DOHH2 (cell line): ENCODE data around the gene NDUFAF2.

Experiments
- H3F3A ChIP-seq: fragments of 200-600 bp; sonication (generic), shearing (Covaris generic); 2 replicates; pipeline ENCODE4 v1.6.0; 2016; ENCODE audit warnings: antibody characterized with exemption, mild to moderate bottlenecking; ENCODE audit not compliant: control insufficient read depth, insufficient read depth
- H3K27ac ChIP-seq: fragments of 200-600 bp; sonication (generic); 2 replicates; pipeline ENCODE4 v1.5.1; 2014; ENCODE audit warnings: low read depth, mild to moderate bottlenecking, low read length, moderate library complexity
- H3K27me3 ChIP-seq: fragments of 200-600 bp; sonication (generic); 2 replicates; pipeline ENCODE4 v1.6.1; 2014; ENCODE audit warnings: mild to moderate bottlenecking, low read length, mixed read lengths; ENCODE audit not compliant: control insufficient read depth
- H3K36me3 ChIP-seq: fragments of 200-600 bp; sonication (generic); 2 replicates; pipeline ENCODE4 v1.6.1; 2014; ENCODE audit warnings: mild to moderate bottlenecking, low read length, moderate library complexity, mixed read lengths; ENCODE audit not compliant: control insufficient read depth
- H3K4me1 ChIP-seq: fragments of 200-600 bp; sonication (generic); 2 replicates; pipeline ENCODE4 v1.6.1; 2014; ENCODE audit warnings: mild to moderate bottlenecking, low read length, mixed read lengths; ENCODE audit not compliant: control insufficient read depth
- H3K4me2 ChIP-seq: fragments of 200-600 bp; sonication (generic); 2 replicates; pipeline ENCODE4 v1.6.0; 2014; ENCODE audit warnings: mild to moderate bottlenecking, low read length, moderate library complexity
- H3K4me3 ChIP-seq: fragments of 200-600 bp; sonication (generic); 2 replicates; pipeline ENCODE4 v1.5.1; 2014; ENCODE audit warnings: mild to moderate bottlenecking, low read length, mixed read lengths
- H3K79me2 ChIP-seq: fragments of 200-600 bp; sonication (generic); 2 replicates; pipeline ENCODE4 v1.6.1; 2014; ENCODE audit warnings: mild to moderate bottlenecking, low read length, mixed read lengths; ENCODE audit not compliant: control insufficient read depth
- H3K9me2 ChIP-seq: fragments of 200-600 bp; sonication (generic); replicated peaks from 2 replicates; pipeline ENCODE4 v1.6.1; 2014; ENCODE audit warnings: mild to moderate bottlenecking, low read length, mixed read lengths; ENCODE audit not compliant: control insufficient read depth
- H3K9me3 ChIP-seq: fragments of 200-600 bp; sonication (generic); 2 replicates; pipeline ENCODE4 v1.6.1; 2014; ENCODE audit warnings: antibody characterized with exemption, low read length, mixed read lengths; ENCODE audit not compliant: control insufficient read depth, insufficient read depth
- H4K20me1 ChIP-seq: fragments of 200-600 bp; sonication (generic); 2 replicates; pipeline ENCODE4 v1.6.0; 2014; ENCODE audit warnings: low read depth, mild to moderate bottlenecking, antibody characterized with exemption, low read length, moderate library complexity; ENCODE audit not compliant: control insufficient read depth, insufficient read depth
- EZH2phosphoT487 ChIP-seq: fragments of 200-600 bp; sonication (generic); IDR thresholded peaks from 2 replicates; pipeline ENCODE4 v1.6.1; 2017; ENCODE audit warnings: borderline replicate concordance, mild to moderate bottlenecking, antibody characterized with exemption, low read length, moderate library complexity, mixed read lengths
- TF ChIP-seq, protein P1 (sequence below): fragments of 200-600 bp; sonication (generic); IDR thresholded peaks from one replicate; pipeline ENCODE4 v1.5.1; 2014; ENCODE audit warnings: antibody characterized with exemption, mild to moderate bottlenecking, low read depth, low read length; ENCODE audit not compliant: poor library complexity, severe bottlenecking

The NDUFAF2 gene

DNA sequence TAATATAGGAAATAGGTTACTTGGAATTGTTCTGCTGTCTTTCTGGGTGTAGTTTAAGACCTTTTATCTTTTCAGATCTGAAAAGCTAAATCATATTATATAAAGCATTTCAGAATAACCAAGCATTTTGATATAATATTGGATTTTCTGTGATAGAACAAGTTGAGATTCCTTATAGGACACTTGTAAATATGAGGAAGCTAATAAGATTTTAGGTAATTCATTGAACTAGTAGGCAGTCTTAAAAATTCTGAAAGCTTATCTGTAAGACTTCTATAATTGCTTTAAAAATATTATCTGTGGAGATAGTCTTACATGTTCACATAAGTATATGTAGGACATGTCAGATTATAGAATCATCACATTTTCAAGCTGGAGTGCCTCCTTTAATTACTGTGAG is 114.5 kb downstream of the NDUFAF2 start:
- Histone ChIP-seq H3K27ac (no peak overlapping the region), H3K36me3 (no peaks in the 10 kb centered on the region), H3F3A (no peaks in the 10 kb centered on the region), H3K79me2 (no peaks in the 10 kb centered on the region), H4K20me1 (no peaks in the 10 kb centered on the region), H3K27me3 (no peaks in the 10 kb centered on the region), H3K4me2 (no peak overlapping the region), H3K9me2 (no peaks in the 10 kb centered on the region), H3K9me3 (no peaks in the 10 kb centered on the region; the same call in 1 of the 2 replicates), H3K4me3 (no peak overlapping the region), H3K4me1 (no peaks in the 10 kb centered on the region)
- TF ChIP-seq EZH2phosphoT487: no peak
- TF ChIP-seq, protein P1, sequence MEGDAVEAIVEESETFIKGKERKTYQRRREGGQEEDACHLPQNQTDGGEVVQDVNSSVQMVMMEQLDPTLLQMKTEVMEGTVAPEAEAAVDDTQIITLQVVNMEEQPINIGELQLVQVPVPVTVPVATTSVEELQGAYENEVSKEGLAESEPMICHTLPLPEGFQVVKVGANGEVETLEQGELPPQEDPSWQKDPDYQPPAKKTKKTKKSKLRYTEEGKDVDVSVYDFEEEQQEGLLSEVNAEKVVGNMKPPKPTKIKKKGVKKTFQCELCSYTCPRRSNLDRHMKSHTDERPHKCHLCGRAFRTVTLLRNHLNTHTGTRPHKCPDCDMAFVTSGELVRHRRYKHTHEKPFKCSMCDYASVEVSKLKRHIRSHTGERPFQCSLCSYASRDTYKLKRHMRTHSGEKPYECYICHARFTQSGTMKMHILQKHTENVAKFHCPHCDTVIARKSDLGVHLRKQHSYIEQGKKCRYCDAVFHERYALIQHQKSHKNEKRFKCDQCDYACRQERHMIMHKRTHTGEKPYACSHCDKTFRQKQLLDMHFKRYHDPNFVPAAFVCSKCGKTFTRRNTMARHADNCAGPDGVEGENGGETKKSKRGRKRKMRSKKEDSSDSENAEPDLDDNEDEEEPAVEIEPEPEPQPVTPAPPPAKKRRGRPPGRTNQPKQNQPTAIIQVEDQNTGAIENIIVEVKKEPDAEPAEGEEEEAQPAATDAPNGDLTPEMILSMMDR: no peak

DNA sequence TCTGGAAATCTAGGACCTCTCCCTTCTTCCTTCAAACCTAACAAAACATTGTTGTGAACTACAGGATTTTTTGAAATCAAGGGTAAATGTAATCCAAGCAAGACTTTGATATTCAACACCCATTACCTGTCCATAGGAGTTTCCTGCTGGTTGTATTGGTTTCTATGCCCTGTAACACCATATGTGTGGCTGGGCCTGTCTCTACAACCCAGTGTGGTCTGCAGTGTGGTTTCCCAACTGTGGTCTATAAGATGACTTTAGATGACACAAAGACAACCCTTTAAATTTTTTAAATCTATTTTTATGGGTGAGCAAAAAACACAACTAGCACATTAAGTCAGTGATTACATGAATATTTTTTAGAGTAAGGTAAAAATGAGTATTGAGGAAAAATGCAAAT is 124.1 kb downstream of the NDUFAF2 start:
- Histone ChIP-seq H3K9me2 (no peaks in the 10 kb centered on the region; the same call in 1 of the 2 replicates), H3K79me2 (no peaks in the 10 kb centered on the region), H3F3A (no peaks in the 10 kb centered on the region), H3K4me2 (no peak overlapping the region), H3K4me1 (no peaks in the 10 kb centered on the region), H3K9me3 (no peaks in the 10 kb centered on the region), H3K27me3 (no peaks in the 10 kb centered on the region), H4K20me1 (no peaks in the 10 kb centered on the region), H3K27ac (no peak overlapping the region), H3K36me3 (no peaks in the 10 kb centered on the region), H3K4me3 (no peak overlapping the region)
- no peak for TF ChIP-seq EZH2phosphoT487
- TF ChIP-seq, protein P1: no peak

DNA sequence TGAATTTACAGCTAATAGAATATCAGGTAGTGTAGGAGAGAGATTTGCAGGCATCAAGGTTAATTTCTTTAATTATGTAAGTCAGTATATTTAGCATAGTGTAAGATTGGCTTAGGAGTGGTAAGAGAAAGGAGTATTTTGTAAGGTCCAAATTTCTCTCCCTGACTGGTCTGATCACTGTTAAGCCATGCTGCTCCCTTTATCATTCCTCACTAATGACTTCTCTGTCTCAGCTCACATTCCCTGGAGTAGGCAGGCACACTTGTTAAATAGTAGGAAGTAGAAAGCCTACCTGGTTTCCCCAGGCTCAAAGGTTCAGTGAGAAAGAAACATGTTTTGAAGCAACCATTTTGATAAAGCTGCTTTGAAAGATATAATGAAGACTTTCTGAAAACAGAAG is 126.5 kb downstream of the NDUFAF2 start:
- no peaks in the 10 kb centered on the region; the same call in 1 of the 2 replicates for H3K4me1 ChIP-seq
- H3K27ac ChIP-seq: no peak overlapping the region
- H3K36me3 ChIP-seq: no peaks in the 10 kb centered on the region
- TF ChIP-seq, protein P1: no peak
- TF ChIP-seq EZH2phosphoT487: no peak
- H3K9me2 ChIP-seq: no peaks in the 10 kb centered on the region; the same call in 1 of the 2 replicates
- H3K4me3 ChIP-seq: no peak overlapping the region
- H3K4me2 ChIP-seq: no peak overlapping the region
- no peaks in the 10 kb centered on the region for H3F3A ChIP-seq
- no peaks in the 10 kb centered on the region for H3K9me3 ChIP-seq
- H3K79me2 ChIP-seq: no peaks in the 10 kb centered on the region
- H4K20me1 ChIP-seq: no peaks in the 10 kb centered on the region
- H3K27me3 ChIP-seq: no peaks in the 10 kb centered on the region

- no peaks in the 10 kb centered on the region for H3K36me3 ChIP-seq
- no peak overlapping the region for H3K4me2 ChIP-seq
- H3K4me3 ChIP-seq: no peak overlapping the region
- H3F3A ChIP-seq: no peaks in the 10 kb centered on the region
- H3K9me3 ChIP-seq: no peaks in the 10 kb centered on the region
- H3K4me1 ChIP-seq: peaks cover 9% of the 10 kb centered on the region
- H3K9me2 ChIP-seq: no peaks in the 10 kb centered on the region
- H3K27me3 ChIP-seq: no peaks in the 10 kb centered on the region
- H3K79me2 ChIP-seq: no peaks in the 10 kb centered on the region
- no peak overlapping the region for H3K27ac ChIP-seq
- TF ChIP-seq EZH2phosphoT487: no peak
- TF ChIP-seq, protein P1: no peak
- H4K20me1 ChIP-seq: no peaks in the 10 kb centered on the region
Measured at GRCh38 chr5:61076626-61077025, 131.6 kb downstream of the NDUFAF2 start.
